ENCODE data around the gene NELL1.

Gene NELL1

GRCh38 chr11:20864628-20865027, 195.2 kb downstream of the NELL1 start:
- H3K4me2 ChIP-seq (ENCODE audit: low read length, poor library complexity, severe bottlenecking): no peak overlapping the region
- H2BK5ac ChIP-seq (ENCODE audit: low read depth, low read length, poor library complexity, severe bottlenecking): no peak overlapping the region
- H3K36me3 ChIP-seq (ENCODE audit: control insufficient read depth in 1 of 2, insufficient read depth in 2 of 2, low read depth in 1 of 2, low read length in 2 of 2): no peaks in the 10 kb centered on the region
- no peaks in the 10 kb centered on the region for H3K4me1 ChIP-seq (ENCODE audit: control insufficient read depth, insufficient read depth, low read depth, low read length)
- H2AK5ac ChIP-seq (ENCODE audit: low read length, severe bottlenecking): no peak overlapping the region
- no peak overlapping the region for H2BK120ac ChIP-seq (ENCODE audit: low read depth, low read length)
- no peaks in the 10 kb centered on the region for H3K79me1 ChIP-seq (replicated peaks; ENCODE audit: low read length, poor library complexity, severe bottlenecking)
- no peak overlapping the region for H3K9ac ChIP-seq (ENCODE audit: low read length)
- H3K4ac ChIP-seq (ENCODE audit: low read depth in 1 of 2, low read length in 2 of 2): no peak overlapping the region
- DNase-seq: no peak
- no peak overlapping the region for H4K91ac ChIP-seq (ENCODE audit: low read length)
- H3K27me3 ChIP-seq (ENCODE audit: control insufficient read depth in 1 of 2, insufficient read depth in 1 of 2, low read length in 2 of 2): no peaks in the 10 kb centered on the region
- H3K27ac ChIP-seq (ENCODE audit: low read length, poor library complexity, severe bottlenecking): no peak overlapping the region
- H4K8ac ChIP-seq (ENCODE audit: low read length): no peak overlapping the region
- H2AFZ ChIP-seq (ENCODE audit: low read depth, low read length): no peak overlapping the region
- H3K18ac ChIP-seq (ENCODE audit: low read depth in 1 of 2, low read length in 2 of 2): no peak overlapping the region
- H3K9me3 ChIP-seq (ENCODE audit: control insufficient read depth, low read length): no peaks in the 10 kb centered on the region
- H2BK15ac ChIP-seq (ENCODE audit: low read depth, poor library complexity, severe bottlenecking): no peak overlapping the region
- no peak overlapping the region for H3K14ac ChIP-seq (ENCODE audit: low read length in 2 of 2)
- H3K4me3 ChIP-seq (ENCODE audit: insufficient read depth in 1 of 2, low read depth in 1 of 2, low read length in 2 of 2): no peak overlapping the region
- H3K23ac ChIP-seq (ENCODE audit: low read length in 2 of 2): no peak overlapping the region
- no peak overlapping the region for H2BK12ac ChIP-seq (ENCODE audit: low read length in 2 of 2)

GRCh38 chr11:20865161-20865560, 195.8 kb downstream of the NELL1 start:
- no peak overlapping the region for H3K4me2 ChIP-seq (ENCODE audit: low read length, poor library complexity, severe bottlenecking)
- H3K9me3 ChIP-seq (ENCODE audit: control insufficient read depth, low read length): no peaks in the 10 kb centered on the region
- no peak overlapping the region for H3K9ac ChIP-seq (ENCODE audit: low read length)
- no peak overlapping the region for H2AK5ac ChIP-seq (ENCODE audit: low read length, severe bottlenecking)
- no peaks in the 10 kb centered on the region for H3K36me3 ChIP-seq (ENCODE audit: control insufficient read depth in 1 of 2, insufficient read depth in 2 of 2, low read depth in 1 of 2, low read length in 2 of 2)
- WGBS: 59% methylated on average over 2 of the region's 4 CpGs
- no peak overlapping the region for H3K23ac ChIP-seq (ENCODE audit: low read length in 2 of 2)
- H4K8ac ChIP-seq (ENCODE audit: low read length): no peak overlapping the region
- no peak overlapping the region for H2BK120ac ChIP-seq (ENCODE audit: low read depth, low read length)
- H2BK5ac ChIP-seq (ENCODE audit: low read depth, low read length, poor library complexity, severe bottlenecking): no peak overlapping the region
- DNase-seq: no peak
- no peak overlapping the region for H3K18ac ChIP-seq (ENCODE audit: low read depth in 1 of 2, low read length in 2 of 2)
- H4K91ac ChIP-seq (ENCODE audit: low read length): no peak overlapping the region
- no peaks in the 10 kb centered on the region for H3K4me1 ChIP-seq (ENCODE audit: control insufficient read depth, insufficient read depth, low read depth, low read length)
- H3K4me3 ChIP-seq (ENCODE audit: insufficient read depth in 1 of 2, low read depth in 1 of 2, low read length in 2 of 2): no peak overlapping the region
- H3K27me3 ChIP-seq (ENCODE audit: control insufficient read depth in 1 of 2, insufficient read depth in 1 of 2, low read length in 2 of 2): no peaks in the 10 kb centered on the region
- H2BK12ac ChIP-seq (ENCODE audit: low read length in 2 of 2): no peak overlapping the region
- no peak overlapping the region for H3K27ac ChIP-seq (ENCODE audit: low read length, poor library complexity, severe bottlenecking)
- no peak overlapping the region for H3K4ac ChIP-seq (ENCODE audit: low read depth in 1 of 2, low read length in 2 of 2)
- no peaks in the 10 kb centered on the region for H3K79me1 ChIP-seq (replicated peaks; ENCODE audit: low read length, poor library complexity, severe bottlenecking)
- no peak overlapping the region for H2AFZ ChIP-seq (ENCODE audit: low read depth, low read length)
- no peak overlapping the region for H3K14ac ChIP-seq (ENCODE audit: low read length in 2 of 2)
- H2BK15ac ChIP-seq (ENCODE audit: low read depth, poor library complexity, severe bottlenecking): no peak overlapping the region

- H3K4me2 ChIP-seq (ENCODE audit: low read length, poor library complexity, severe bottlenecking): no peak overlapping the region
- no peak overlapping the region for H2AFZ ChIP-seq (ENCODE audit: low read depth, low read length)
- no peaks in the 10 kb centered on the region for H3K27me3 ChIP-seq (ENCODE audit: control insufficient read depth in 1 of 2, insufficient read depth in 1 of 2, low read length in 2 of 2)
- H3K4ac ChIP-seq (ENCODE audit: low read depth in 1 of 2, low read length in 2 of 2): no peak overlapping the region
- no peaks in the 10 kb centered on the region for H3K79me1 ChIP-seq (replicated peaks; ENCODE audit: low read length, poor library complexity, severe bottlenecking)
- no peak overlapping the region for H3K4me3 ChIP-seq (ENCODE audit: insufficient read depth in 1 of 2, low read depth in 1 of 2, low read length in 2 of 2)
- H3K23ac ChIP-seq (ENCODE audit: low read length in 2 of 2): no peak overlapping the region
- H2BK5ac ChIP-seq (ENCODE audit: low read depth, low read length, poor library complexity, severe bottlenecking): no peak overlapping the region
- no peak for DNase-seq
- no peak overlapping the region for H3K9ac ChIP-seq (ENCODE audit: low read length)
- no peak overlapping the region for H2BK12ac ChIP-seq (ENCODE audit: low read length in 2 of 2)
- no peaks in the 10 kb centered on the region for H3K4me1 ChIP-seq (ENCODE audit: control insufficient read depth, insufficient read depth, low read depth, low read length)
- H3K18ac ChIP-seq (ENCODE audit: low read depth in 1 of 2, low read length in 2 of 2): no peak overlapping the region
- H3K9me3 ChIP-seq (ENCODE audit: control insufficient read depth, low read length): no peaks in the 10 kb centered on the region
- no peak overlapping the region for H2AK5ac ChIP-seq (ENCODE audit: low read length, severe bottlenecking)
- no peak overlapping the region for H4K91ac ChIP-seq (ENCODE audit: low read length)
- H3K36me3 ChIP-seq (ENCODE audit: control insufficient read depth in 1 of 2, insufficient read depth in 2 of 2, low read depth in 1 of 2, low read length in 2 of 2): no peaks in the 10 kb centered on the region
- no peak overlapping the region for H4K8ac ChIP-seq (ENCODE audit: low read length)
- H3K27ac ChIP-seq (ENCODE audit: low read length, poor library complexity, severe bottlenecking): no peak overlapping the region
- H3K14ac ChIP-seq (ENCODE audit: low read length in 2 of 2): no peak overlapping the region
- H2BK120ac ChIP-seq (ENCODE audit: low read depth, low read length): no peak overlapping the region
- H2BK15ac ChIP-seq (ENCODE audit: low read depth, poor library complexity, severe bottlenecking): no peak overlapping the region
Measured at GRCh38 chr11:20869123-20869522, 199.7 kb downstream of the NELL1 start.

GRCh38 chr11:20873054-20873453, 203.7 kb downstream of the NELL1 start:
- Histone ChIP-seq H2BK5ac (ENCODE audit: low read depth, low read length, poor library complexity, severe bottlenecking) (no peak overlapping the region), H3K36me3 (ENCODE audit: control insufficient read depth in 1 of 2, insufficient read depth in 2 of 2, low read depth in 1 of 2, low read length in 2 of 2) (no peaks in the 10 kb centered on the region), H2BK12ac (ENCODE audit: low read length in 2 of 2) (no peak overlapping the region), H4K8ac (ENCODE audit: low read length) (no peak overlapping the region), H3K9me3 (ENCODE audit: control insufficient read depth, low read length) (no peaks in the 10 kb centered on the region), H4K91ac (ENCODE audit: low read length) (no peak overlapping the region), H3K9ac (ENCODE audit: low read length) (no peak overlapping the region), H3K4me2 (ENCODE audit: low read length, poor library complexity, severe bottlenecking) (no peak overlapping the region), H3K18ac (ENCODE audit: low read depth in 1 of 2, low read length in 2 of 2) (no peak overlapping the region), H3K27ac (ENCODE audit: low read length, poor library complexity, severe bottlenecking) (no peak overlapping the region), H2BK120ac (ENCODE audit: low read depth, low read length) (no peak overlapping the region), H3K79me1 (replicated peaks; ENCODE audit: low read length, poor library complexity, severe bottlenecking) (no peaks in the 10 kb centered on the region), H2AK5ac (ENCODE audit: low read length, severe bottlenecking) (no peak overlapping the region), H3K14ac (ENCODE audit: low read length in 2 of 2) (no peak overlapping the region), H2BK15ac (ENCODE audit: low read depth, poor library complexity, severe bottlenecking) (no peak overlapping the region), H3K4me1 (ENCODE audit: control insufficient read depth, insufficient read depth, low read depth, low read length) (no peaks in the 10 kb centered on the region), H2AFZ (ENCODE audit: low read depth, low read length) (no peak overlapping the region), H3K4ac (ENCODE audit: low read depth in 1 of 2, low read length in 2 of 2) (no peak overlapping the region), H3K23ac (ENCODE audit: low read length in 2 of 2) (no peak overlapping the region), H3K27me3 (ENCODE audit: control insufficient read depth in 1 of 2, insufficient read depth in 1 of 2, low read length in 2 of 2) (no peaks in the 10 kb centered on the region), H3K4me3 (ENCODE audit: insufficient read depth in 1 of 2, low read depth in 1 of 2, low read length in 2 of 2) (no peak overlapping the region)
- no peak for DNase-seq
- WGBS: no CpG with 5 or more reads among the region's 3 CpGs

All from mesenchymal stem cell (in vitro differentiated cells and primary cell).